Central memory CD8-positive, alpha-beta T cell (primary cell): ENCODE measurements around the gene GSG1L2.

ENCODE experiments used
- ATAC-seq: fragments of 150-1000 bp; cut with Tn5 transposase; replicated peaks from 2 replicates; pipeline ENCODE4 v1.10.0; 2022; ENCODE audit warnings: mild to moderate bottlenecking, moderate FRiP score, moderate number of reproducible peaks; ENCODE audit not compliant: poor library complexity, severe bottlenecking; ENCODE audit errors: extremely low read depth
- DNase-seq, 2 donors: peaks; one replicate each; pipeline ENCODE4 v3.0.0; 2021; ENCODE audit warnings: low spot score in 2 of 2
- H3K27ac Mint-ChIP-seq: one replicate; pipeline ENCODE4 v1.8.0; 2022; ENCODE audit warnings: low read depth, mild to moderate bottlenecking, moderate library complexity, mixed read lengths
- H3K27me3 Mint-ChIP-seq: one replicate; pipeline ENCODE4 v1.8.0; 2022; ENCODE audit warnings: mixed read lengths
- H3K36me3 Mint-ChIP-seq: one replicate; pipeline ENCODE4 v1.8.0; 2022; ENCODE audit warnings: mild to moderate bottlenecking, moderate library complexity, mixed read lengths; ENCODE audit not compliant: insufficient read depth
- H3K4me1 Mint-ChIP-seq: one replicate; pipeline ENCODE4 v1.8.0; 2022; ENCODE audit warnings: mixed read lengths
- H3K4me3 Mint-ChIP-seq: one replicate; pipeline ENCODE4 v1.8.0; 2022; ENCODE audit warnings: mild to moderate bottlenecking, moderate library complexity, mixed read lengths
- H3K9me3 Mint-ChIP-seq: one replicate; pipeline ENCODE4 v1.8.0; 2022; ENCODE audit warnings: mixed read lengths

The GSG1L2 gene

GRCh38 chr17:9821921-9822320 is at the start of gene GSG1L2:
GSG1L2 (minus strand) TSS chr17:9822079; CDS start chr17:9822071, 8 bp downstream.
- no peaks in the 10 kb centered on the region for H3K4me1 Mint-ChIP-seq
- H3K27me3 Mint-ChIP-seq = peaks cover 45% of the 10 kb centered on the region
- H3K27ac Mint-ChIP-seq = no peak within 1 kb of the TSS
- no peak for ATAC-seq
- peaks cover 1% of the 10 kb centered on the region for H3K36me3 Mint-ChIP-seq
- H3K4me3 Mint-ChIP-seq = no peak within 1 kb of the TSS
- no peaks in the 10 kb centered on the region for H3K9me3 Mint-ChIP-seq
- no peak for DNase-seq

DNA sequence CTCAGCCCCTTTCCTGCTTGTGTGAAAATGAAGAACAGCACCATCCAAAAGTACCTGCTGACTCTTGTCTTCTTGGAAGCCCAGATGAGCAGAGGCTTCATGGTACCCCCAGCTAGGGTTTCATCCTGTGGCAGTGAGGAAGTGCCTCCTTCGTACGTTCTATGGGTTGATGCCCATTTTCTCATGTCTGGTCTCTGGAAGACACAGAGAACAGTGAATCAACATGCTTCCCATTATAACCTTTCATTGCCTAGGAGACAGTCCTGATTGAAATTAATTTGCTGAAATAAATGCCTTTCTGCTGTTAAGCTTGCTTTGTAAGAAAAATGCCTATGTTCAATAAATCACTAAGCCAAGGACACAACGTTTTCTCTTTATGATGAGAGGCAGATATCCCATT is 46.7 kb upstream of the GSG1L2 start:
- Mint-ChIP-seq H3K4me1 (peaks cover 5% of the 10 kb centered on the region), H3K4me3 (no peak overlapping the region), H3K36me3 (no peaks in the 10 kb centered on the region), H3K27ac (no peak overlapping the region), H3K9me3 (peaks cover 6% of the 10 kb centered on the region), H3K27me3 (peaks cover 59% of the 10 kb centered on the region)
- DNase-seq (no peak), ATAC-seq (no peak)

DNA sequence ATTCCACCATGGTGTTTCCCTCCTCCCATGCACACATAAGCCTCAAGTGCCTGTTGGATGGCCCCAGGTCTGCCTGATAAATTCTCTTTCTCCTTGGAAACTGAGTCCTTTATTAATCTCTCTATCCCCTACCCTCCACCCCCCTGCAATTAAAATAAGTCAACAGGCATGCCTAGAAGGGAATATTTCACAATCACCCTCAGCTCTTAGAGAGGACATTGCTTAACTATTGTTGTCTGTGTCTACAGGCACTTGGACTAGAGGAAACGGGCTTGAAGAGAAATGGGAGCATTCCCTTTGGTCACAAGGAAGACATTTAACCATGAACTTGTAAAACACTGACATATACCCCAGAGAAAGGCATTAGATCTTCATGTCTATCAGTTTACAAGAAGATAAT is 43.7 kb upstream of the GSG1L2 start:
- ATAC-seq (no peak), DNase-seq (no peak)
- Mint-ChIP-seq H3K36me3 (no peaks in the 10 kb centered on the region), H3K4me1 (peaks cover 5% of the 10 kb centered on the region), H3K4me3 (no peak overlapping the region), H3K9me3 (peaks cover 11% of the 10 kb centered on the region), H3K27me3 (peaks cover 54% of the 10 kb centered on the region), H3K27ac (no peak overlapping the region)

- peaks cover 5% of the 10 kb centered on the region for H3K4me1 Mint-ChIP-seq
- DNase-seq (no peak), ATAC-seq (no peak)
- H3K4me3 Mint-ChIP-seq = no peak overlapping the region
- no peaks in the 10 kb centered on the region for H3K36me3 Mint-ChIP-seq
- H3K9me3 Mint-ChIP-seq = peaks cover 11% of the 10 kb centered on the region
- H3K27ac Mint-ChIP-seq = no peak overlapping the region
- H3K27me3 Mint-ChIP-seq = peaks cover 38% of the 10 kb centered on the region
Measured at GRCh38 chr17:9862949-9863348, 41.1 kb upstream of the GSG1L2 start.

GRCh38 chr17:9862220-9862619 is 40.3 kb upstream of the GSG1L2 start:
- Mint-ChIP-seq H3K36me3 (no peaks in the 10 kb centered on the region), H3K27ac (no peak overlapping the region), H3K27me3 (peaks cover 41% of the 10 kb centered on the region), H3K4me1 (peaks cover 5% of the 10 kb centered on the region), H3K4me3 (no peak overlapping the region), H3K9me3 (peaks cover 11% of the 10 kb centered on the region)
- ATAC-seq (no peak), DNase-seq (no peak)

DNA sequence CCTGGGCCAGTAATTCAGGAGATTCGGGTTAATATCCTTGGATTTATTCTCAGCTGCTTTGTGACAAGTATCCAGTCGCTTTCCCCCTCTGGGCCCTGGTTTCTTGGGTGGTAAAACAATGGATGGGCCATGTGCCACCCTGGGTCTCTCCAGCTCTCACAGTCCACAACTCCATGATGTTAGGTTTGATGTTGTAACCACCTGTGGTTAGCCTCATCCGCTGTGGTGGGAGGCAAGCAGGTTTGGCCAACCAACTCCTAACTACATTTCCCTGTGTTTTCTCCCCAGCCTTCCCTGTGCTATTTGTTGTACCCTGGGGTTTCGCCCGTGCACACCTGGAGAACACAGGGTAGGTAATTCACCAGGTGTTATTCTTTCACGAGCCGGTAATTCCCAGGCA is 39.0 kb upstream of the GSG1L2 start:
- Mint-ChIP-seq H3K9me3 (peaks cover 11% of the 10 kb centered on the region), H3K4me1 (peaks cover 5% of the 10 kb centered on the region), H3K27me3 (peaks cover 42% of the 10 kb centered on the region), H3K4me3 (no peak overlapping the region), H3K27ac (no peak overlapping the region), H3K36me3 (no peaks in the 10 kb centered on the region)
- ATAC-seq (no peak), DNase-seq (no peak)

- no peaks in the 10 kb centered on the region for H3K4me1 Mint-ChIP-seq
- H3K27me3 Mint-ChIP-seq = peaks cover 32% of the 10 kb centered on the region
- ATAC-seq (no peak), DNase-seq (no peak)
- H3K4me3 Mint-ChIP-seq = no peak overlapping the region
- no peak overlapping the region for H3K27ac Mint-ChIP-seq
- H3K36me3 Mint-ChIP-seq = no peaks in the 10 kb centered on the region
- H3K9me3 Mint-ChIP-seq = peaks cover 5% of the 10 kb centered on the region
Measured at GRCh38 chr17:9859781-9860180, 37.9 kb upstream of the GSG1L2 start.

- no peak overlapping the region for H3K4me3 Mint-ChIP-seq
- H3K36me3 Mint-ChIP-seq = no peaks in the 10 kb centered on the region
- peaks cover 7% of the 10 kb centered on the region for H3K27me3 Mint-ChIP-seq
- ATAC-seq = no peak
- H3K9me3 Mint-ChIP-seq = no peaks in the 10 kb centered on the region
- DNase-seq = no peak
- H3K4me1 Mint-ChIP-seq = no peaks in the 10 kb centered on the region
- H3K27ac Mint-ChIP-seq = no peak overlapping the region
Measured at GRCh38 chr17:9855036-9855435, 33.2 kb upstream of the GSG1L2 start.

DNA sequence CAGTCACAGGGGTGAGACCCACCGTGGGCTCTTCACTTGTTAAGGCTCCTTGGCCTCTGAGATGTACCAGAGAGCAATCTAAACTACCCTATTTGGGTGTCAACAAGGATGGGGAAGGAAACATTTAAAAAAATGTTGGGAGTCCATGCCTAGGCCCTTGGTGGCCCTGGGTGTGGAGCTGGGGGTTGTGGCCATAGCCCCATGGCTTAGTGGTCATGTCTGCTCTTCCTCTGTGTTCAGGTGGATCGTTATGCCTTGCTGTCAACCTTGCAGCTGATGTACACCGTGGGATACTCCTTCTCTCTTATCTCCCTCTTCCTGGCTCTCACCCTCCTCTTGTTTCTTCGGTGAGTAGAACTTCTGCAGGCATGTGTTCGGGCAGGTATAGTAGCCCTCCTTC is 32.4 kb upstream of the GSG1L2 start:
- H3K36me3 Mint-ChIP-seq = no peaks in the 10 kb centered on the region
- no peak overlapping the region for H3K4me3 Mint-ChIP-seq
- DNase-seq (no peak), ATAC-seq (no peak)
- no peaks in the 10 kb centered on the region for H3K9me3 Mint-ChIP-seq
- H3K27ac Mint-ChIP-seq = no peak overlapping the region
- H3K27me3 Mint-ChIP-seq = peaks cover 7% of the 10 kb centered on the region
- H3K4me1 Mint-ChIP-seq = no peaks in the 10 kb centered on the region

DNA sequence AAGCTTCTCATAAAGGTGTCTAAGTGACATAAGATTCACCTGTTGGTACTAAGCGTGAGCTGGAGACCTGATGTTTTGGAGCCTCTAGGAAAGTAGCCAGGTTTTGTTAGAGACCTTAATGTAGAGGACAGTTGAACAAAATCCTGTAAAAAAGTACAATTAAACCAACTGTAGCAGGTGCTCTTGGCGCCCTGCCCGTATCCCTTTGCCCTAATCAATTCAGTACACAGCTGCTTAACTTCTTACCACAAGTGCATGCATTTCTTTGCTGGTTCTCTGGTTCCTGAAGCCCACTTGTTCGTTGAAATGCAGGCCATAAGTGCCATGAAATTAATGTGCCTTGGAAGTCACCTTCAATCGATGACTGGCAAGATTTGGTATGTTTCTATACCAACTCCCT is 28.3 kb upstream of the GSG1L2 start:
- H3K27me3 Mint-ChIP-seq = no peaks in the 10 kb centered on the region
- ATAC-seq (no peak), DNase-seq (no peak)
- H3K27ac Mint-ChIP-seq = no peak overlapping the region
- H3K4me1 Mint-ChIP-seq = no peaks in the 10 kb centered on the region
- H3K36me3 Mint-ChIP-seq = no peaks in the 10 kb centered on the region
- no peaks in the 10 kb centered on the region for H3K9me3 Mint-ChIP-seq
- H3K4me3 Mint-ChIP-seq = no peak overlapping the region

DNA sequence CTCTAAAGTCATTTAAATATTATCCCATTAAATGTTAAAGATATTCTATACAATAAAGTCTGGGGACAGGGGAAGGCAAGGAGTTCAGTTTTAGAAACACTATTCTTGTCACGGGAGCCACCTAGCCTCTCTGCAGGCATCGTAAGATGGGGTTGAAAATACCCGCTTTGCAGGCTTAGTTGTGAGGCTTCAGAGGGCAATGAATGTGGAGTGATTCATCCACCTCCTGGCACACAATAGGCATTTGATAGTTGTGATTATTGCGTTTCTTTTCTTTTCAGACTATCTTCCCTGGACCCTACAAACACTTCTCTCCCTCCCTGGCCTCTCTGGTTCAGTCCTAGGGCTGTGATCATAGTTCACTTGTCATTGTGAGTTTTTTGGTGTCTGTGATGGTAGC is 23.4 kb upstream of the GSG1L2 start:
- no peaks in the 10 kb centered on the region for H3K36me3 Mint-ChIP-seq
- H3K27me3 Mint-ChIP-seq = peaks cover 27% of the 10 kb centered on the region
- H3K9me3 Mint-ChIP-seq = no peaks in the 10 kb centered on the region
- no peak overlapping the region for H3K4me3 Mint-ChIP-seq
- ATAC-seq (no peak), DNase-seq (no peak)
- H3K27ac Mint-ChIP-seq = no peak overlapping the region
- no peaks in the 10 kb centered on the region for H3K4me1 Mint-ChIP-seq

GRCh38 chr17:9844153-9844552 is 22.3 kb upstream of the GSG1L2 start:
- H3K36me3 Mint-ChIP-seq = no peaks in the 10 kb centered on the region
- no peak for DNase-seq
- H3K27me3 Mint-ChIP-seq = peaks cover 38% of the 10 kb centered on the region
- no peak for ATAC-seq
- H3K4me1 Mint-ChIP-seq = no peaks in the 10 kb centered on the region
- no peak overlapping the region for H3K27ac Mint-ChIP-seq
- no peaks in the 10 kb centered on the region for H3K9me3 Mint-ChIP-seq
- H3K4me3 Mint-ChIP-seq = no peak overlapping the region

GRCh38 chr17:9843152-9844010 is 21.5 kb upstream of the GSG1L2 start:
- no peaks in the 10 kb centered on the region for H3K36me3 Mint-ChIP-seq
- no peaks in the 10 kb centered on the region for H3K4me1 Mint-ChIP-seq
- H3K4me3 Mint-ChIP-seq = no peak overlapping the region
- H3K27me3 Mint-ChIP-seq = peaks cover 46% of the 10 kb centered on the region
- ATAC-seq (no peak), DNase-seq (no peak)
- no peak overlapping the region for H3K27ac Mint-ChIP-seq
- no peaks in the 10 kb centered on the region for H3K9me3 Mint-ChIP-seq
